K562 (cell line): ENCODE measurements around the gene STX18. TPM values are rescaled to one million over a fixed set of nuclear protein-coding genes. Genes with fewer than 3 reads are reported as not detected.

Experiments
- ATAC-seq: fragments of 200-7000 bp; cut with Tn5 transposase; 3 replicates; pipeline ENCODE4 v1.9.1; 2020; ENCODE audit warnings: moderate library complexity
- BruUV-seq: library from RNA; stranded (reverse); fragments of 400-500 nt; replicated peaks from 2 replicates; lab custom pipeline; 2021; lab: Mats Ljungman, UMichigan
- CTCF ChIA-PET: fragments of 300-600 bp; formaldehyde crosslinking; extraction: SDS; loops from one replicate; lab custom pipeline; 2021; ENCODE audit warnings: low intra/inter-chr PET ratio; lab: Yijun Ruan, JAX
- POLR2A ChIA-PET: fragments of 300-600, 350-650 bp; sonication (Branson Sonifier 250); formaldehyde crosslinking; extraction: SDS; loops from one replicate; lab custom pipeline; 2021; ENCODE audit warnings: antibody characterized with exemption, inconsistent platforms; lab: Yijun Ruan, JAX
- DNase-seq, 4 experiments: peaks; one replicate each; pipeline versions ENCODE4 v3.0.0 to v3.0.0-alpha.2; 2011 to 2018; ENCODE audit warnings: low spot score in 3 of 4, mixed read lengths in 3 of 4; ENCODE audit errors: extremely low read depth in 1 of 4
- FAIRE-seq: peaks from 2 replicates; lab custom pipeline; 2011; peaks lifted over from hg19 to GRCh38; lab: Jason Lieb, UNC
- H2AFZ ChIP-seq: 2 replicates; pipeline ENCODE4 v1.6.0; 2011; ENCODE audit warnings: low read depth, low read length, control low read depth, inconsistent platforms
- H3K27ac ChIP-seq: fragments of 200-600 bp; 3 replicates; pipeline ENCODE4 v1.8.0; 2011; ENCODE audit warnings: low read depth, mild to moderate bottlenecking, control low read depth, inconsistent platforms, low read length, moderate library complexity, mixed read lengths; ENCODE audit errors: extremely low read depth
- H3K27me3 ChIP-seq, 2 experiments: fragments of 300-600 bp in 1 of 2; 2 replicates in 1 of 2; 3 replicates in 1 of 2; pipeline versions ENCODE4 v1.6.0 to v1.8.0; 2011; ENCODE audit warnings: inconsistent platforms in 2 of 2, low read length in 2 of 2, mild to moderate bottlenecking in 1 of 2, mixed read lengths in 1 of 2, moderate library complexity in 1 of 2; ENCODE audit not compliant: control insufficient read depth in 2 of 2, insufficient read depth in 2 of 2
- H3K36me3 ChIP-seq: fragments of 300-600 bp; 3 replicates; pipeline ENCODE4 v1.8.0; 2011; ENCODE audit warnings: mild to moderate bottlenecking, low read length, inconsistent platforms; ENCODE audit not compliant: control insufficient read depth, insufficient read depth
- H3K4me1 ChIP-seq, 2 experiments: fragments of 200-600 bp in 1 of 2; replicated peaks in 1 of 2; 2 replicates in 1 of 2; 3 replicates in 1 of 2; pipeline versions ENCODE4 v1.5.1 to v1.8.0; 2011; ENCODE audit warnings: inconsistent platforms in 2 of 2, low read length in 2 of 2, mild to moderate bottlenecking in 1 of 2, mixed read lengths in 1 of 2, moderate library complexity in 1 of 2; ENCODE audit not compliant: control insufficient read depth in 2 of 2, insufficient read depth in 2 of 2
- H3K4me2 ChIP-seq: 2 replicates; pipeline ENCODE4 v1.6.1; 2011; ENCODE audit warnings: low read length, control low read depth, inconsistent platforms, mixed read lengths; ENCODE audit not compliant: insufficient read depth
- H3K4me3 ChIP-seq: fragments of 200-600 bp; sonication (generic), shearing (Covaris generic); 2 replicates; pipeline ENCODE4 v1.5.1; 2016; ENCODE audit warnings: control low read depth, inconsistent platforms
- H3K79me2 ChIP-seq: fragments of 200-600 bp; 3 replicates; pipeline ENCODE4 v1.8.0; 2011; ENCODE audit warnings: low read length, inconsistent platforms; ENCODE audit not compliant: control insufficient read depth, insufficient read depth
- H3K9ac ChIP-seq, 2 experiments: 2 replicates each; pipeline versions ENCODE4 v1.6.0 to v1.6.1; 2011; ENCODE audit warnings: low read depth in 2 of 2, low read length in 2 of 2, control low read depth in 1 of 2, inconsistent platforms in 1 of 2, mild to moderate bottlenecking in 1 of 2, mixed read lengths in 1 of 2; ENCODE audit not compliant: insufficient read depth in 1 of 2
- H3K9me1 ChIP-seq: one replicate; pipeline ENCODE4 v1.6.0; 2011; ENCODE audit warnings: inconsistent platforms, mild to moderate bottlenecking, low read length, moderate library complexity; ENCODE audit not compliant: control insufficient read depth, insufficient read depth
- H3K9me3 ChIP-seq: replicated peaks from 2 replicates; pipeline ENCODE4 v1.5.1; 2011; ENCODE audit warnings: low read depth, low read length, inconsistent platforms; ENCODE audit not compliant: control insufficient read depth, insufficient read depth
- H4K20me1 ChIP-seq: replicated peaks from 2 replicates; pipeline ENCODE4 v1.6.1; 2011; ENCODE audit warnings: low read length, inconsistent platforms, mixed read lengths; ENCODE audit not compliant: control insufficient read depth, insufficient read depth
- CBFA2T3 ChIP-seq: fragments of 450-650 bp; IDR thresholded peaks from 2 replicates; pipeline ENCODE4 v1.6.1; 2017
- HSF4 ChIP-seq: fragments of 250-450 bp; sonication (Bioruptor Pico); IDR thresholded peaks from 2 replicates; pipeline ENCODE4 v2.1.2; 2022; ENCODE audit warnings: mild to moderate bottlenecking, moderate library complexity, borderline replicate concordance
- IFI16 ChIP-seq: fragments of 250-450 bp; sonication (Bioruptor Pico); IDR thresholded peaks from 2 replicates; pipeline ENCODE4 v2.1.2; 2022; ENCODE audit warnings: mild to moderate bottlenecking, inconsistent platforms
- MTF1 ChIP-seq: fragments of 250-450 bp; sonication (Bioruptor Pico); IDR thresholded peaks from 2 replicates; pipeline ENCODE4 v1.9.0; 2021; ENCODE audit warnings: moderate library complexity, mild to moderate bottlenecking, inconsistent platforms, borderline replicate concordance
- NFE2L1 ChIP-seq: fragments of 450-650 bp; IDR thresholded peaks from 2 replicates; pipeline ENCODE4 v1.6.1; 2016; ENCODE audit warnings: missing genetic modification characterization, low read depth, mild to moderate bottlenecking, missing compliant biosample characterization, moderate library complexity, borderline replicate concordance
- NR0B1 ChIP-seq: fragments of 450-650 bp; IDR thresholded peaks from one replicate; pipeline ENCODE4 v1.6.1; 2018; ENCODE audit warnings: mild to moderate bottlenecking, moderate library complexity; ENCODE audit not compliant: partially characterized antibody
- NR4A1 ChIP-seq, 2 experiments: fragments of 250-450 bp in 1 of 2; fragments of 450-650 bp in 1 of 2; sonication (Bioruptor Pico) in 1 of 2; IDR thresholded peaks; 2 replicates each; pipeline versions ENCODE4 v1.4.0 to v1.6.1; 2016 to 2020; ENCODE audit warnings: mild to moderate bottlenecking in 2 of 2, missing compliant biosample characterization in 1 of 2, missing genetic modification characterization in 1 of 2, moderate library complexity in 1 of 2
- PRMT5 ChIP-seq: sonication (generic); formaldehyde crosslinking; IDR thresholded peaks from 2 replicates; pipeline ENCODE4 v1.5.0; 2020; ENCODE audit warnings: missing genetic modification reagents
- PRPF4 ChIP-seq: fragments of 200-400 bp; formaldehyde crosslinking; IDR thresholded peaks from one replicate; pipeline ENCODE4 v1.6.1; 2017; ENCODE audit warnings: low read length, low read depth, mild to moderate bottlenecking; ENCODE audit not compliant: insufficient read depth, poor library complexity, severe bottlenecking
- TEAD2 ChIP-seq: fragments of 450-650 bp; IDR thresholded peaks from 2 replicates; pipeline ENCODE4 v1.6.1; 2016; ENCODE audit warnings: missing genetic modification characterization, control low read depth, missing compliant biosample characterization
- XRCC3 ChIP-seq: fragments of 450-650 bp; IDR thresholded peaks from 2 replicates; pipeline ENCODE4 v1.6.1; 2017; ENCODE audit warnings: mild to moderate bottlenecking, moderate library complexity
- ZNF134 ChIP-seq: fragments of 250-450 bp; sonication (Bioruptor Pico); conservative IDR thresholded peaks from 2 replicates; pipeline ENCODE4 v1.4.0; 2020
- ZNF224 ChIP-seq: sonication (generic); formaldehyde crosslinking; IDR thresholded peaks from 2 replicates; pipeline ENCODE4 v1.8.0; 2022; ENCODE audit warnings: mild to moderate bottlenecking, missing genetic modification reagents
- ZNF316 ChIP-seq: fragments of 450-650 bp; IDR thresholded peaks from 2 replicates; pipeline ENCODE4 v1.6.1; 2016
- WGBS: fragments of 100-300 bp; shearing (Covaris generic); methylation state at CpG from one replicate; pipeline ENCODE4 v1.1.6; 2016; ENCODE audit warnings: low coverage, mixed read lengths; ENCODE audit not compliant: insufficient coverage; ENCODE audit errors: missing lambda C conversion rate; 5-methylcytosine and 5-hydroxymethylcytosine counted together
- in situ Hi-C: fragments of 300-500 bp; cut with MboI; formaldehyde crosslinking; loops from 4 replicates; pipeline ENCODE4 v1.15.0; 2018; ENCODE audit warnings: inconsistent platforms, mixed read lengths
- intact Hi-C: fragments of 100-400 bp; cut with micrococcal nuclease; formaldehyde crosslinking; loops from 2 replicates; pipeline ENCODE4 v1.14.2; 2022
- polyA plus RNA-seq, 8 experiments: library from polyadenylated mRNA; depleted of rRNA in 4 of 8; stranded (reverse) in 5 of 8; unstranded in 3 of 8; fragments of >200 nt; fragmentation: Nextera tagmentation in 2 of 8; fragmentation: Illumina TruSeq in 1 of 8; extraction: Ambion mirVana in 2 of 8; extraction: Trizol in 1 of 8; gene quantifications; 2 replicates each; pipeline versions ENCODE4 v1.2.1 to v1.2.3, GENCODE V29; 2011 to 2014; ENCODE audit warnings: inconsistent platforms in 1 of 8, missing spikeins in 1 of 8
- total RNA-seq, 7 experiments: library from RNA; depleted of rRNA in 6 of 7; stranded (reverse); fragments of >200 nt in 6 of 7; fragmentation: Illumina TruSeq in 2 of 7; extraction: Trizol in 2 of 7; gene quantifications; 2 replicates each; pipeline versions ENCODE4 v1.2.1 to v1.2.3, GENCODE V29; 2011 to 2021; ENCODE audit warnings: low replicate concordance in 1 of 7
- TF ChIP-seq, protein P1 (sequence below): fragments of 250-450 bp; sonication (Bioruptor Pico); IDR thresholded peaks from 2 replicates; pipeline ENCODE4 v1.5.0; 2021
- TF ChIP-seq, protein P2 (sequence below): fragments of 250-450 bp; sonication (Bioruptor Pico); IDR thresholded peaks from 2 replicates; pipeline ENCODE4 v1.8.0; 2021; ENCODE audit warnings: moderate library complexity, mild to moderate bottlenecking, inconsistent platforms
- TF ChIP-seq, protein P3 (sequence below): fragments of 150-350 bp; conservative IDR thresholded peaks from 2 replicates; pipeline ENCODE4 v1.6.1; 2014; ENCODE audit warnings: low read length

STX18 gene
- total and polyA plus RNA-seq, 9 of the 15 experiments (the other 6 are each of a cell fraction or from before 2014, with no cell fraction given), result 6.2 to 41.7 (median 22.7) TPM

- BruUV-seq, result no TSS peak
- Histone ChIP-seq H3K27ac (no peak overlapping the region), H3K79me2 (no peaks in the 10 kb centered on the region), H2AFZ (no peak overlapping the region), H3K9me1 (no peaks in the 10 kb centered on the region), H3K4me1 (peaks cover 0 to 13% of the 10 kb centered on the region in 2 experiments; a peak in 4 of 5 replicates), H3K9me3 (no peaks in the 10 kb centered on the region), H3K36me3 (no peaks in the 10 kb centered on the region), H4K20me1 (no peaks in the 10 kb centered on the region), H3K9ac (no peak overlapping the region), H3K4me3 (no peak overlapping the region), H3K27me3 (no peaks in the 10 kb centered on the region), H3K4me2 (peak overlapping the region; percentile 2; the same call in 1 of the 2 replicates)
- intact Hi-C loops, result no loop called here
- FAIRE-seq (peak; percentile 82), ATAC-seq (peak; percentile 76), DNase-seq (peak; percentile 34 to 70 (median 50))
- ChIA-PET POLR2A (interaction anchor here (1.5 kb wide), 1 partner anchor 13 kb away, joined by 4 read pairs; no protein-coding TSS in a partner anchor), CTCF (no interaction called here)
- WGBS, result 0% methylated on average over 2 of the region's 2 CpGs
- in situ Hi-C loops, result no loop called here
- no peak for TF ChIP-seq ZNF134 (CRISPR knock-in tag)
- peak; percentile 84 for TF ChIP-seq CBFA2T3
- TF ChIP-seq ZNF316, result peak; percentile 99
- TF ChIP-seq IFI16, result no peak
- TF ChIP-seq XRCC3, result no peak
- TF ChIP-seq PRPF4, result no peak
- TF ChIP-seq, protein P1, sequence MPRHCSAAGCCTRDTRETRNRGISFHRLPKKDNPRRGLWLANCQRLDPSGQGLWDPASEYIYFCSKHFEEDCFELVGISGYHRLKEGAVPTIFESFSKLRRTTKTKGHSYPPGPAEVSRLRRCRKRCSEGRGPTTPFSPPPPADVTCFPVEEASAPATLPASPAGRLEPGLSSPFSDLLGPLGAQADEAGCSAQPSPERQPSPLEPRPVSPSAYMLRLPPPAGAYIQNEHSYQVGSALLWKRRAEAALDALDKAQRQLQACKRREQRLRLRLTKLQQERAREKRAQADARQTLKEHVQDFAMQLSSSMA, result no peak
- TF ChIP-seq, protein P2, sequence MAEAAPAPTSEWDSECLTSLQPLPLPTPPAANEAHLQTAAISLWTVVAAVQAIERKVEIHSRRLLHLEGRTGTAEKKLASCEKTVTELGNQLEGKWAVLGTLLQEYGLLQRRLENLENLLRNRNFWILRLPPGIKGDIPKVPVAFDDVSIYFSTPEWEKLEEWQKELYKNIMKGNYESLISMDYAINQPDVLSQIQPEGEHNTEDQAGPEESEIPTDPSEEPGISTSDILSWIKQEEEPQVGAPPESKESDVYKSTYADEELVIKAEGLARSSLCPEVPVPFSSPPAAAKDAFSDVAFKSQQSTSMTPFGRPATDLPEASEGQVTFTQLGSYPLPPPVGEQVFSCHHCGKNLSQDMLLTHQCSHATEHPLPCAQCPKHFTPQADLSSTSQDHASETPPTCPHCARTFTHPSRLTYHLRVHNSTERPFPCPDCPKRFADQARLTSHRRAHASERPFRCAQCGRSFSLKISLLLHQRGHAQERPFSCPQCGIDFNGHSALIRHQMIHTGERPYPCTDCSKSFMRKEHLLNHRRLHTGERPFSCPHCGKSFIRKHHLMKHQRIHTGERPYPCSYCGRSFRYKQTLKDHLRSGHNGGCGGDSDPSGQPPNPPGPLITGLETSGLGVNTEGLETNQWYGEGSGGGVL (CRISPR knock-in tag), result no peak
- TF ChIP-seq ZNF224 (CRISPR knock-in tag), result no peak
- TF ChIP-seq TEAD2 (tag), result 0 out of 2 replicates have a peak, but pooled peaks have one; percentile 74
- no peak for TF ChIP-seq HSF4 (CRISPR knock-in tag)
- TF ChIP-seq MTF1 (CRISPR knock-in tag), result no peak
- TF ChIP-seq NR0B1, result no peak
- TF ChIP-seq, protein P3, sequence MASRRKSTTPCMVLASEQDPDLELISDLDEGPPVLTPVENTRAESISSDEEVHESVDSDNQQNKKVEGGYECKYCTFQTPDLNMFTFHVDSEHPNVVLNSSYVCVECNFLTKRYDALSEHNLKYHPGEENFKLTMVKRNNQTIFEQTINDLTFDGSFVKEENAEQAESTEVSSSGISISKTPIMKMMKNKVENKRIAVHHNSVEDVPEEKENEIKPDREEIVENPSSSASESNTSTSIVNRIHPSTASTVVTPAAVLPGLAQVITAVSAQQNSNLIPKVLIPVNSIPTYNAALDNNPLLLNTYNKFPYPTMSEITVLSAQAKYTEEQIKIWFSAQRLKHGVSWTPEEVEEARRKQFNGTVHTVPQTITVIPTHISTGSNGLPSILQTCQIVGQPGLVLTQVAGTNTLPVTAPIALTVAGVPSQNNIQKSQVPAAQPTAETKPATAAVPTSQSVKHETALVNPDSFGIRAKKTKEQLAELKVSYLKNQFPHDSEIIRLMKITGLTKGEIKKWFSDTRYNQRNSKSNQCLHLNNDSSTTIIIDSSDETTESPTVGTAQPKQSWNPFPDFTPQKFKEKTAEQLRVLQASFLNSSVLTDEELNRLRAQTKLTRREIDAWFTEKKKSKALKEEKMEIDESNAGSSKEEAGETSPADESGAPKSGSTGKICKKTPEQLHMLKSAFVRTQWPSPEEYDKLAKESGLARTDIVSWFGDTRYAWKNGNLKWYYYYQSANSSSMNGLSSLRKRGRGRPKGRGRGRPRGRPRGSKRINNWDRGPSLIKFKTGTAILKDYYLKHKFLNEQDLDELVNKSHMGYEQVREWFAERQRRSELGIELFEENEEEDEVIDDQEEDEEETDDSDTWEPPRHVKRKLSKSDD, result no peak
- TF ChIP-seq NR4A1 (CRISPR knock-in tag; IDR thresholded peaks at IDR 0.05), result no peak
- TF ChIP-seq NR4A1 (tag; IDR thresholded peaks at IDR 0.05), result no peak
- peak; percentile 86 for TF ChIP-seq NFE2L1 (tag)
- TF ChIP-seq PRMT5, result no peak
Measured at GRCh38 chr4:4443821-4444220, 98.0 kb downstream of the STX18 start.
